HEK293 (cell line): ENCODE measurements around the gene RETREG3.

ENCODE experiments used
- BCL11B ChIP-seq: fragments of 450-650 bp; formaldehyde crosslinking; IDR thresholded peaks from 2 replicates; pipeline ENCODE4 v1.5.1; 2016; ENCODE audit warnings: low read depth, missing biosample characterization, missing genetic modification characterization
- CTCF ChIP-seq: fragments of 450-650 bp; formaldehyde crosslinking; IDR thresholded peaks from 2 replicates; pipeline ENCODE4 v1.5.1; 2016; ENCODE audit warnings: missing biosample characterization, missing genetic modification characterization
- MEIS1 ChIP-seq: sonication (generic); formaldehyde crosslinking; IDR thresholded peaks from 2 replicates; pipeline ENCODE4 v1.8.1; 2022; ENCODE audit warnings: missing genetic modification reagents, mild to moderate bottlenecking, borderline replicate concordance
- ZNF26 ChIP-seq: fragments of 450-650 bp; formaldehyde crosslinking; IDR thresholded peaks from 2 replicates; pipeline ENCODE4 v1.5.1; 2016; ENCODE audit warnings: missing biosample characterization, missing genetic modification characterization
- ZNF791 ChIP-seq: fragments of 450-650 bp; formaldehyde crosslinking; IDR thresholded peaks from 2 replicates; pipeline ENCODE4 v1.5.1; 2016; ENCODE audit warnings: missing biosample characterization, missing genetic modification characterization
- ZSCAN16 ChIP-seq: fragments of 450-650 bp; formaldehyde crosslinking; IDR thresholded peaks from 2 replicates; pipeline ENCODE4 v1.5.1; 2016; ENCODE audit warnings: missing biosample characterization, missing genetic modification characterization

GRCh38 chr17:42629411-42630009 is 20.3 kb upstream of the RETREG3 start:
- no peak for TF ChIP-seq CTCF (tag by site-specific recombination)
- no peak for TF ChIP-seq ZNF791 (tag by site-specific recombination)
- no peak for TF ChIP-seq ZSCAN16 (tag by site-specific recombination)
- TF ChIP-seq MEIS1 (CRISPR knock-in tag) = no peak
- TF ChIP-seq BCL11B (tag by site-specific recombination) = no peak
- no peak for TF ChIP-seq ZNF26 (tag by site-specific recombination)
